OCI-LY7 (cell line): ENCODE measurements around the gene EBPL. TPM values are rescaled to one million over a fixed set of nuclear protein-coding genes. Genes with fewer than 3 reads are reported as not detected.
A peak's percentile ranks its signal among the peaks of the same experiment; 100 is the strongest.

Source experiments
- BruUV-seq: library from RNA; stranded (reverse); fragments of 400-500 nt; replicated peaks from 2 replicates; lab custom pipeline; 2021; lab: Mats Ljungman, UMichigan
- CTCF ChIA-PET: fragments of 300-600 bp; sonication (Branson Sonifier 250); formaldehyde crosslinking; loops from one replicate; lab custom pipeline; 2022; ENCODE audit warnings: antibody characterized with exemption; ENCODE audit not compliant: unreplicated experiment; lab: Charles Lee
- POLR2A ChIA-PET: fragments of 300-600 bp; sonication (Branson Sonifier 250); formaldehyde crosslinking; loops from one replicate; lab custom pipeline; 2022; ENCODE audit warnings: antibody characterized with exemption; lab: Charles Lee
- DNase-seq: peaks from one replicate; pipeline ENCODE4 v3.0.0-alpha.2; 2015; ENCODE audit warnings: low spot score
- H2AFZ ChIP-seq: fragments of 200-600 bp; sonication (generic), shearing (Covaris generic); 2 replicates; pipeline ENCODE4 v1.6.1; 2014; ENCODE audit warnings: mild to moderate bottlenecking, antibody characterized with exemption, low read length, moderate library complexity
- H3K27ac ChIP-seq: fragments of 200-600 bp; sonication (generic); 2 replicates; pipeline ENCODE4 v1.5.1; 2014; ENCODE audit warnings: mixed run types, low read depth, mild to moderate bottlenecking, moderate library complexity, low read length, inconsistent platforms; ENCODE audit not compliant: poor library complexity, severe bottlenecking
- H3K36me3 ChIP-seq: fragments of 200-600 bp; sonication (generic); 2 replicates; pipeline ENCODE4 v1.6.1; 2014; ENCODE audit warnings: mild to moderate bottlenecking, antibody characterized with exemption, low read length, moderate library complexity, mixed read lengths; ENCODE audit not compliant: insufficient read depth
- H3K4me1 ChIP-seq: fragments of 200-600 bp; sonication (generic); 2 replicates; pipeline ENCODE4 v1.5.1; 2014; ENCODE audit warnings: mild to moderate bottlenecking, low read length; ENCODE audit not compliant: insufficient read depth, poor library complexity, severe bottlenecking
- H3K4me2 ChIP-seq: fragments of 200-600 bp; sonication (generic); 2 replicates; pipeline ENCODE4 v1.6.1; 2014; ENCODE audit warnings: mild to moderate bottlenecking, low read length
- H3K4me3 ChIP-seq: fragments of 200-600 bp; sonication (generic); 2 replicates; pipeline ENCODE4 v1.5.1; 2014; ENCODE audit warnings: mild to moderate bottlenecking, low read depth, low read length; ENCODE audit not compliant: poor library complexity, severe bottlenecking
- H3K79me2 ChIP-seq: fragments of 200-600 bp; sonication (generic); 2 replicates; pipeline ENCODE4 v1.6.1; 2016; ENCODE audit warnings: low read depth, mild to moderate bottlenecking, low read length, moderate library complexity, mixed read lengths; ENCODE audit not compliant: insufficient read depth
- H3K9me2 ChIP-seq: fragments of 200-600 bp; sonication (generic); 2 replicates; pipeline ENCODE4 v1.6.1; 2016; ENCODE audit warnings: mild to moderate bottlenecking, low read length, mixed read lengths; ENCODE audit not compliant: insufficient read depth
- H3K9me3 ChIP-seq: fragments of 200-600 bp; sonication (generic); 2 replicates; pipeline ENCODE4 v1.6.1; 2014; ENCODE audit warnings: mild to moderate bottlenecking, mixed run types, low read length, mixed read lengths
- H4K20me1 ChIP-seq: fragments of 200-600 bp; sonication (generic); 2 replicates; pipeline ENCODE4 v1.6.1; 2014; ENCODE audit warnings: mild to moderate bottlenecking, antibody characterized with exemption, low read length, moderate library complexity, mixed read lengths; ENCODE audit not compliant: insufficient read depth
- CTCF ChIP-seq: fragments of 200-600 bp; sonication (generic); conservative IDR thresholded peaks from 2 replicates; pipeline ENCODE4 v1.5.1; 2014; ENCODE audit warnings: mild to moderate bottlenecking, antibody characterized with exemption, low read length, moderate library complexity, mixed read lengths
- EZH2phosphoT487 ChIP-seq: fragments of 200-600 bp; sonication (generic); IDR thresholded peaks from 2 replicates; pipeline ENCODE4 v1.6.1; 2018; ENCODE audit warnings: low read depth, borderline replicate concordance, mild to moderate bottlenecking, mixed run types, antibody characterized with exemption, low read length, moderate library complexity, mixed read lengths
- intact Hi-C: fragments of 100-400 bp; cut with micrococcal nuclease; formaldehyde crosslinking; loops from one replicate; pipeline ENCODE4 v1.10.0; 2022; ENCODE audit not compliant: unreplicated experiment
- total RNA-seq, 2 experiments: library from RNA; depleted of rRNA in 1 of 2; stranded (reverse); fragments of >200 nt in 1 of 2; shearing (Covaris generic) in 1 of 2; gene quantifications; 2 replicates each; pipeline ENCODE4 v1.2.3, GENCODE V29; 2014 to 2022

EBPL gene
- total RNA-seq, 2 experiments from 2014 or later = 38.8 to 47.3 TPM

- H3K27ac ChIP-seq = no peak overlapping the region
- no peaks in the 10 kb centered on the region for H3K9me2 ChIP-seq
- H3K9me3 ChIP-seq = no peaks in the 10 kb centered on the region
- no peak overlapping the region for H3K4me2 ChIP-seq
- ChIA-PET CTCF (no interaction called here), POLR2A (interaction anchor here (1.9 kb wide), 1 partner anchor 122 kb away, joined by 6 read pairs; no protein-coding TSS in a partner anchor)
- no peaks in the 10 kb centered on the region for H4K20me1 ChIP-seq
- H3K4me1 ChIP-seq = no peaks in the 10 kb centered on the region
- DNase-seq = no peak
- intact Hi-C loops = no loop called here
- TF ChIP-seq EZH2phosphoT487 (no peak), CTCF (no peak)
- no TSS peak for BruUV-seq
- no peaks in the 10 kb centered on the region for H3K79me2 ChIP-seq
- no peak overlapping the region for H3K4me3 ChIP-seq
- peaks cover 35% of the 10 kb centered on the region for H3K36me3 ChIP-seq
- no peak overlapping the region for H2AFZ ChIP-seq
Observed at GRCh38 chr13:49670828-49671227, 20.5 kb downstream of the EBPL start.

- Histone ChIP-seq H3K9me3 (no peaks in the 10 kb centered on the region), H3K4me2 (no peak overlapping the region), H3K79me2 (no peaks in the 10 kb centered on the region), H3K4me1 (no peaks in the 10 kb centered on the region), H2AFZ (no peak overlapping the region), H3K9me2 (no peaks in the 10 kb centered on the region), H3K36me3 (peaks cover 32% of the 10 kb centered on the region), H4K20me1 (no peaks in the 10 kb centered on the region), H3K27ac (no peak overlapping the region), H3K4me3 (no peak overlapping the region)
- no TSS peak for BruUV-seq
- peak; percentile 50 for DNase-seq
- intact Hi-C loops = loop anchor here (1.0 kb wide), 1 partner anchor 178 kb away; no protein-coding TSS in a partner anchor
- CTCF ChIA-PET = no interaction called here
- TF ChIP-seq CTCF = peak; percentile 81
- TF ChIP-seq EZH2phosphoT487 = no peak
- POLR2A ChIA-PET = interaction anchor here (0.5 to 1.9 kb wide), 5 partner anchors 123 to 1427 kb away, joined by 3 to 6 read pairs (median 3); no protein-coding TSS in a partner anchor
Observed at GRCh38 chr13:49669735-49670309, 21.5 kb downstream of the EBPL start.

GRCh38 chr13:49667773-49668172 is 23.5 kb downstream of the EBPL start:
- Histone ChIP-seq H3K36me3 (peaks cover 31% of the 10 kb centered on the region), H3K9me3 (no peaks in the 10 kb centered on the region), H3K4me2 (no peak overlapping the region), H3K9me2 (no peaks in the 10 kb centered on the region), H2AFZ (no peak overlapping the region), H3K79me2 (no peaks in the 10 kb centered on the region), H3K4me1 (no peaks in the 10 kb centered on the region), H3K4me3 (no peak overlapping the region), H4K20me1 (no peaks in the 10 kb centered on the region), H3K27ac (no peak overlapping the region)
- DNase-seq = no peak
- intact Hi-C loops = no loop called here
- BruUV-seq = no TSS peak
- TF ChIP-seq CTCF = no peak
- TF ChIP-seq EZH2phosphoT487 = no peak
- CTCF ChIA-PET = no interaction called here
- POLR2A ChIA-PET = no interaction called here
